ENCODE data around the gene HDAC10. TPM values are rescaled to one million over a fixed set of nuclear protein-coding genes. Genes with fewer than 3 reads are reported as not detected.
A peak's percentile ranks its signal among the peaks of the same experiment; 100 is the strongest.

The HDAC10 gene
- total and polyA plus RNA-seq, 2 experiments from 2014 or later: 23.8 to 30.2 TPM

- H3K27me3 ChIP-seq: no peaks in the 10 kb centered on the region
- no peaks in the 10 kb centered on the region for H3K36me3 ChIP-seq (replicated peaks; ENCODE audit: insufficient read depth, low read depth)
- peaks cover 34% of the 10 kb centered on the region for H3K79me2 ChIP-seq
- WGBS (ENCODE audit: low lambda C conversion rate, missing lambda C conversion rate): 93% methylated on average over 30 of the region's 32 CpGs
- H3K27ac ChIP-seq: no peak overlapping the region
- H3K9me2 ChIP-seq (replicated peaks; ENCODE audit: insufficient read depth): no peaks in the 10 kb centered on the region
- H3K4me3 ChIP-seq: no peak overlapping the region
- H3K4me1 ChIP-seq (ENCODE audit: insufficient read depth): peaks cover 20% of the 10 kb centered on the region
- no peak for TF ChIP-seq EZH2 (IDR thresholded peaks at IDR 0.05; ENCODE audit: borderline replicate concordance)
- no peak for TF ChIP-seq EZH2phosphoT487 (IDR thresholded peaks at IDR 0.05; ENCODE audit: low read depth, severe bottlenecking, unreplicated experiment)
- no peak for TF ChIP-seq CTCF (IDR thresholded peaks at IDR 0.05; ENCODE audit: poor library complexity)
- peak overlapping the region; percentile 99 for H3K4me2 ChIP-seq
- no peaks in the 10 kb centered on the region for H4K20me1 ChIP-seq (ENCODE audit: insufficient read depth, poor library complexity, severe bottlenecking)
- H3K9me3 ChIP-seq (ENCODE audit: low read depth): no peaks in the 10 kb centered on the region
- no peak overlapping the region for H2AFZ ChIP-seq
- no peak for DNase-seq (ENCODE audit: low spot score)
Measured at GRCh38 chr22:50249341-50250248, 1.5 kb downstream of the HDAC10 start.

GRCh38 chr22:50248196-50249081 is 2.6 kb downstream of the HDAC10 start:
- H3K4me2 ChIP-seq: no peak overlapping the region
- H3K9me2 ChIP-seq (replicated peaks; ENCODE audit: insufficient read depth): no peaks in the 10 kb centered on the region
- H3K27me3 ChIP-seq: no peaks in the 10 kb centered on the region
- no peaks in the 10 kb centered on the region for H3K36me3 ChIP-seq (replicated peaks; ENCODE audit: insufficient read depth, low read depth)
- no peaks in the 10 kb centered on the region for H4K20me1 ChIP-seq (ENCODE audit: insufficient read depth, poor library complexity, severe bottlenecking)
- H3K27ac ChIP-seq: no peak overlapping the region
- 92% methylated on average over 28 of the region's 29 CpGs for WGBS (ENCODE audit: low lambda C conversion rate, missing lambda C conversion rate)
- H3K4me3 ChIP-seq: no peak overlapping the region
- no peaks in the 10 kb centered on the region for H3K9me3 ChIP-seq (ENCODE audit: low read depth)
- H2AFZ ChIP-seq: no peak overlapping the region
- H3K4me1 ChIP-seq (ENCODE audit: insufficient read depth): peaks cover 20% of the 10 kb centered on the region
- peaks cover 45% of the 10 kb centered on the region for H3K79me2 ChIP-seq
- DNase-seq (ENCODE audit: low spot score): no peak
- TF ChIP-seq EZH2 (IDR thresholded peaks at IDR 0.05; ENCODE audit: borderline replicate concordance) (no peak), CTCF (IDR thresholded peaks at IDR 0.05; ENCODE audit: poor library complexity) (no peak), EZH2phosphoT487 (IDR thresholded peaks at IDR 0.05; ENCODE audit: low read depth, severe bottlenecking, unreplicated experiment) (no peak)

- Histone ChIP-seq H3K4me2 (no peak overlapping the region), H2AFZ (no peak overlapping the region), H3K4me1 (ENCODE audit: insufficient read depth) (peaks cover 25% of the 10 kb centered on the region), H3K36me3 (replicated peaks; ENCODE audit: insufficient read depth, low read depth) (no peaks in the 10 kb centered on the region), H3K27ac (no peak overlapping the region), H4K20me1 (ENCODE audit: insufficient read depth, poor library complexity, severe bottlenecking) (no peaks in the 10 kb centered on the region), H3K27me3 (no peaks in the 10 kb centered on the region), H3K79me2 (peaks cover 52% of the 10 kb centered on the region), H3K9me2 (replicated peaks; ENCODE audit: insufficient read depth) (no peaks in the 10 kb centered on the region), H3K4me3 (no peak overlapping the region), H3K9me3 (ENCODE audit: low read depth) (no peaks in the 10 kb centered on the region)
- TF ChIP-seq EZH2phosphoT487 (IDR thresholded peaks at IDR 0.05; ENCODE audit: low read depth, severe bottlenecking, unreplicated experiment) (no peak), CTCF (IDR thresholded peaks at IDR 0.05; ENCODE audit: poor library complexity) (no peak), EZH2 (IDR thresholded peaks at IDR 0.05; ENCODE audit: borderline replicate concordance) (no peak)
- no peak for DNase-seq (ENCODE audit: low spot score)
- WGBS (ENCODE audit: low lambda C conversion rate, missing lambda C conversion rate): 67% methylated on average over 16 of the region's 16 CpGs
Measured at GRCh38 chr22:50247748-50248147, 3.3 kb downstream of the HDAC10 start.
